LNCaP clone FGC (cell line): ENCODE measurements around the gene SAMD4A.
"Not testable (repeated sequence)": the region's sequence is repeated elsewhere in the genome, so short reads cannot be mapped to it uniquely, and the experiment has no call there.

ENCODE experiments used
- DNase-seq: peaks from one replicate; pipeline ENCODE4 v3.0.0-alpha.2; 2011; ENCODE audit warnings: low read depth
- H3K4me3 ChIP-seq: 2 replicates; pipeline ENCODE4 v1.5.1; 2011; ENCODE audit warnings: mild to moderate bottlenecking, low read depth, low read length, control low read depth
- CTCF ChIP-seq: IDR thresholded peaks from 2 replicates; pipeline ENCODE4 v1.5.1; 2012; ENCODE audit warnings: mild to moderate bottlenecking; ENCODE audit not compliant: control insufficient read depth, insufficient read depth; ENCODE audit errors: extremely low read depth

Gene SAMD4A

GRCh38 chr14:54747616-54748015 is 180.7 kb downstream of the SAMD4A start:
- no peak for DNase-seq
- no peak overlapping the region for H3K4me3 ChIP-seq
- TF ChIP-seq CTCF = no peak

GRCh38 chr14:54749180-54749579 is 182.3 kb downstream of the SAMD4A start:
- no peak overlapping the region for H3K4me3 ChIP-seq
- TF ChIP-seq CTCF = no peak
- no peak for DNase-seq

- no peak for DNase-seq
- no peak overlapping the region for H3K4me3 ChIP-seq
- TF ChIP-seq CTCF = no peak
Measured at GRCh38 chr14:54749727-54750126, 182.8 kb downstream of the SAMD4A start.

- not testable (repeated sequence) for H3K4me3 ChIP-seq, DNase-seq
Measured at GRCh38 chr14:54752611-54753010, 185.7 kb downstream of the SAMD4A start.

GRCh38 chr14:54753396-54753795 is 186.5 kb downstream of the SAMD4A start:
- H3K4me3 ChIP-seq, DNase-seq: not testable (repeated sequence)

- TF ChIP-seq CTCF = no peak
- DNase-seq = no peak
- no peak overlapping the region for H3K4me3 ChIP-seq
Measured at GRCh38 chr14:54754116-54754622, 187.2 kb downstream of the SAMD4A start.

- DNase-seq = no peak
- no peak overlapping the region for H3K4me3 ChIP-seq
- TF ChIP-seq CTCF = no peak
Measured at GRCh38 chr14:54754623-54755386, 187.9 kb downstream of the SAMD4A start.
